ENCODE results near the gene CYP3A4. TPM values are rescaled to one million over a fixed set of nuclear protein-coding genes. Genes with fewer than 3 reads are reported as not detected.

Gene CYP3A4
- total RNA-seq, 1 experiment from 2014 or later = not detected

DNA sequence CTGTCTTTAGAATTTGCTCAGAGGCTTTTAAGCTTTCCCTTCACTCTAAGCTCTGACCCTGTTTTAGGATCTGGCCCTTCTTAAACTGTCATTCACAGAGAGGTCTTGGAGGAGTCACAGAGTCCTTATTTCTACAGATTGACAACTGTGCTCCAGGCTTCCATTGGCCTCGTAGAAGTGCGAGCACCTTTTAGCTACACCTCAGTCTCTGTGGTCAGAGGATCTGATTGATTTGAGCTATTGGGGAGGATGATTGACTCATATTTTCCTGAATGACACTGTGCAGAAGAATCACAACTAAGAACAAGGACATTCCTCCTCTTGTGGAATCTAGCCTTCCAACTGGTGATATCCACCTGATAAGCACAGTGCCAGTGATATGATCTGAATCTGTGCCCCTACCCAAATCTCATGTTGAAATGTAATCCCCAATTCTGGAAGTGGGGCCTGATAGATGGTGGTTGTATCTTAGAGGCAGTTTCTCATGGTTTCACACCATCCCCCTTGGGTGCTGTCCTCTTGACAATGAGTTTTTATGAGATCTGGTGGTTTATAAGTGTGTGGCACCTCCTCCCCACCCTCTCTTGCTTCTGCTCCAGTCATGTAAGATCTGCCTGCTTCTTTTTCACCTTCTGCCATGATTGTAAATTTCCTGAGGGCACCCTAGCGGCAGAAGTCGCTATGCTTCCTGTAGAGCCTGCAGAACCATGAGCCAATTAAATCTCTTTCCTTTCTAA lies 52.2 kb downstream of the CYP3A4 start:
- Histone ChIP-seq H3K27me3 (ENCODE audit: insufficient read depth, low read length) (no peaks in the 10 kb centered on the region), H3K14ac (ENCODE audit: insufficient read depth, low read length) (no peak overlapping the region), H2AK5ac (ENCODE audit: insufficient read length, low read length) (no peak overlapping the region), H3K23me2 (ENCODE audit: insufficient read length, low read depth, low read length, poor library complexity, severe bottlenecking) (no peaks in the 10 kb centered on the region), H3K4ac (ENCODE audit: low read depth, low read length) (no peak overlapping the region), H3K79me1 (ENCODE audit: insufficient read depth, low read depth, low read length, poor library complexity, severe bottlenecking) (no peaks in the 10 kb centered on the region), H2BK5ac (ENCODE audit: insufficient read length, low read length) (no peak overlapping the region), H2BK120ac (ENCODE audit: low read depth, low read length, poor library complexity, severe bottlenecking) (no peak overlapping the region), H3K23ac (ENCODE audit: insufficient read length, low read depth, low read length) (no peak overlapping the region), H2AFZ (ENCODE audit: low read length) (no peak overlapping the region), H4K20me1 (ENCODE audit: control insufficient read depth, insufficient read depth, insufficient read length) (no peaks in the 10 kb centered on the region), H4K91ac (ENCODE audit: insufficient read length, low read depth, low read length) (no peak overlapping the region), H3K56ac (ENCODE audit: insufficient read length, low read depth, low read length) (no peak overlapping the region), H3K4me2 (ENCODE audit: insufficient read depth, insufficient read length, low read length) (no peak overlapping the region), H2BK15ac (ENCODE audit: low read depth, low read length) (no peak overlapping the region), H3T11ph (ENCODE audit: low read length) (no peak overlapping the region), H3K18ac (ENCODE audit: insufficient read length, low read depth, low read length) (no peak overlapping the region), H3K27ac (ENCODE audit: insufficient read length, low read depth, low read length) (no peak overlapping the region), H2BK20ac (ENCODE audit: low read depth, low read length, poor library complexity, severe bottlenecking) (no peak overlapping the region), H4K8ac (replicated peaks; ENCODE audit: insufficient read length, low read depth, low read length) (no peak overlapping the region), H3K4me1 (ENCODE audit: insufficient read depth, low read length) (no peaks in the 10 kb centered on the region), H3K79me2 (ENCODE audit: insufficient read depth, low read length) (no peaks in the 10 kb centered on the region), H2BK12ac (ENCODE audit: insufficient read length, low read depth, low read length) (no peak overlapping the region), H3K9ac (ENCODE audit: extremely low read depth, insufficient read length, low read length) (no peak overlapping the region), H3K9me3 (ENCODE audit: control insufficient read depth, low read depth, low read length) (no peaks in the 10 kb centered on the region), H4K5ac (ENCODE audit: insufficient read length, low read depth, low read length) (no peak overlapping the region)
- no peaks in the 10 kb centered on the region; the same call in 1 of the 2 replicates for H3K27me3 Mint-ChIP-seq (ENCODE audit: low read depth)
- TF ChIP-seq CTCF (conservative IDR thresholded peaks at IDR 0.05) = no peak
- H3K27ac Mint-ChIP-seq = no peak overlapping the region
- H3K4me1 Mint-ChIP-seq = peaks cover 0 to 7% of the 10 kb centered on the region in 2 experiments; a peak in 2 of 4 replicates
- no peaks in the 10 kb centered on the region for H3K9me3 Mint-ChIP-seq
- H3K36me3 Mint-ChIP-seq (ENCODE audit: insufficient read depth in 1 of 3, low read depth in 3 of 3) = no peaks in the 10 kb centered on the region
- H3K4me3 Mint-ChIP-seq = no peak overlapping the region
- DNase-seq = no peak
- no CpG with 5 or more reads among the region's 4 CpGs for WGBS (ENCODE audit: extremely low coverage, insufficient read length, low lambda C conversion rate)
